LoVo (cell line): Measurements from ENCODE around the gene PRELID3B.
"Not testable (repeated sequence)": the region's sequence is repeated elsewhere in the genome, so short reads cannot be mapped to it uniquely, and the experiment has no call there.

Experiments used
- DNase-seq: peaks from one replicate; pipeline ENCODE4 v3.0.0-alpha.2; 2016; ENCODE audit warnings: low spot score

Gene PRELID3B

GRCh38 chr20:59025511-59025910 lies 17.1 kb downstream of the PRELID3B start:
- no peak for DNase-seq

DNA sequence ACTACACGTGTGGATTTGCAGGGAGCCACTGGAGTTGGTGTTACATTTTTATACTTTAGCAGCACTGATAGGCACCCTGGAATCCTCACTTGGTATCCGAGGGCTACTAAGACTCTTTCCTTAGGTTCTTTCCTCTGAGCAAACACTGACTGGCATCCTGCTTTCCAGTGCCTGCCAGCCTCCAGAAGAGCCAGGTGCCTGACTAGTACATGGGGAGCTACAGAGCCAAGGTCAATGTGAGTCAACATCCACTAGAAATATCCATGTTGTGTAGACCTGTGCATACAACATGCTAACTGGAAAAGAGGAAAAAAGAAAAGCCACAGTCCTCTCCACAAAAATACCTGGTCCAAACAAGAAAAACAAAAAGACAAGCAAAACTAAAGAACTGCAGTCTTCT lies 17.5 kb downstream of the PRELID3B start:
- no peak for DNase-seq

- no peak for DNase-seq
These were observed 18.5 kb downstream of the PRELID3B start for GRCh38 chr20:59024111-59024530.

DNA sequence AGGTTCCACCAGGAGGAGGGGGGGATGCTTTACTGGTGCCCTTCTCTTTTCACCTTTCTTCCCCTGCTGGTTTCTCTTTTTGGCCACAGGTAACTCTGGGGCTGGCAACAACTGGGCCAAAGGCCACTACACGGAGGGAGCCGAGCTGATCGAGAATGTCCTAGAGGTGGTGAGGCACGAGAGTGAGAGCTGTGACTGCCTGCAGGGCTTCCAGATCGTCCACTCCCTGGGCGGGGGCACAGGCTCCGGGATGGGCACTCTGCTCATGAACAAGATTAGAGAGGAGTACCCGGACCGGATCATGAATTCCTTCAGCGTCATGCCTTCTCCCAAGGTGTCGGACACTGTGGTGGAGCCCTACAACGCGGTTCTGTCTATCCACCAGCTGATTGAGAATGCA lies 19.0 kb downstream of the PRELID3B start:
- no peak for DNase-seq

GRCh38 chr20:59022754-59023153 lies 19.8 kb downstream of the PRELID3B start:
- no peak for DNase-seq

DNA sequence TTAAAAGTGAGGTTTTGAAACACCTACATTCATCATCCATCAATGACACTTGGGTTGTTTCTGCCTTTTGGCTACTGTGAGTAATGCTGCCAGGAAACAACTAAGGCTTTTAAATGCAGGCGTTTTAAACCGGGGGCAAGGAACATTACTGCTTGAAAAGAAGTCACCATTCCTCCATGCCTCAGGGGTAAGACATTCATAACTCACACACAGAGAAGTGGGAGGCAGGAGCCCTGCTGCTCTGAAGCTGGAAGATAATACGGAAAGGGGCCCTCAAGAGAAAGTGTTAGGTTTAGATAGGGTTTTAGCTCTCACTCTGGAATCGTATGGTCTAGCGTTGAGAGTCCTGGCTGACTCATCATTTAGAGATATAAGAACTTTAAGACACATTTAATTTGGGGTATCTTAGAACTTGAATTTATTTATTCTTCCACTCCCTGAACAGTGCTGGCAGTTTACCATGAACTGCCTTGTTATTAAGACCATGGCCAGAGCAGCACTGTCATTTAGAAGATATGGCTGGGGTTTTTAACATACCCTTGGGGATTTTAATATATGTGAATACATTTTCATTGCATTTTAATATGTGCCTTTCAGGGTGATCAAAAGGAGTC lies 21.5 kb downstream of the PRELID3B start:
- DNase-seq: no peak

DNA sequence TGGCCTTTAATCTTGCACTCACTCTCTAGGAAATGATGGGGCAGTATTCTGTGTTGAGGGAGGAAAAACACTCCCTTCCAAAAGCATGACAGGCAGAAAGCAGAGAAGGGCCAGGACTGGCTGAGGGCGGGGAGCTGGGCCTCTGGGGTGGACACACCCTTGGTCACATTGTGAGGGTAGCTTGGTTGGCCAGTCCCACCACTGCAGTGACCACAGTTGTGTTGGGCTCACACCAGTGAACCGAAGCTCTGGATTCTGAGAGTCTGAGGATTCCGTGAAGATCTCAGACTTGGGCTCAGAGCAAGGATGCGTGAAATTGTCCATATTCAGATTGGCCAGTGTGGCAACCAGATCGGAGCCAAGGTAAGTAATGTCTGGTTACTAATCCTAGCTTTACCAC lies 23.4 kb downstream of the PRELID3B start, which contains the start of gene TUBB1:
Gene TUBB1, plus strand, starts transcription at position 213 of the 400 bp plus-strand sequence. Its CDS starts 94 bp downstream, at position 307.
- DNase-seq: no peak

DNA sequence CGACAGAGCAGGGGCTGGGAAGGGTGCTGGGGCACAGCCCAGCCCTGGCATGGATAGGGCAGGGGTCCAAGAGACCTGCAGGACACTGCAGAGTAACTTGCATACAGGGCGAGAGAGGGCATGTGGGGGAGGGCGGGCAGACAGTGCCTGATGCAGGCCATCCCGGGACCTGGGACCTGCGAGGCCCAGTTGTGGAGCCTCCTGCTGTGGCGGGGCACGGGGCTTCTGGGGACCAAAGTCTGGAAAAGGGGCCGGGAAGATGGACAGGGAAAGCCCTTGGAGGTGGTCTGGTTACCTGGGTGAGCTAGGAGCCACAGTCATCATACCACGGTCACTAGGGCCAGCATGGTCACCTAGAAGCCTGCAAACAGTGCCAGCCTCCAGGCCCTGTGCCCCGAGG lies 23.8 kb downstream of the PRELID3B start:
- no peak for DNase-seq

DNA sequence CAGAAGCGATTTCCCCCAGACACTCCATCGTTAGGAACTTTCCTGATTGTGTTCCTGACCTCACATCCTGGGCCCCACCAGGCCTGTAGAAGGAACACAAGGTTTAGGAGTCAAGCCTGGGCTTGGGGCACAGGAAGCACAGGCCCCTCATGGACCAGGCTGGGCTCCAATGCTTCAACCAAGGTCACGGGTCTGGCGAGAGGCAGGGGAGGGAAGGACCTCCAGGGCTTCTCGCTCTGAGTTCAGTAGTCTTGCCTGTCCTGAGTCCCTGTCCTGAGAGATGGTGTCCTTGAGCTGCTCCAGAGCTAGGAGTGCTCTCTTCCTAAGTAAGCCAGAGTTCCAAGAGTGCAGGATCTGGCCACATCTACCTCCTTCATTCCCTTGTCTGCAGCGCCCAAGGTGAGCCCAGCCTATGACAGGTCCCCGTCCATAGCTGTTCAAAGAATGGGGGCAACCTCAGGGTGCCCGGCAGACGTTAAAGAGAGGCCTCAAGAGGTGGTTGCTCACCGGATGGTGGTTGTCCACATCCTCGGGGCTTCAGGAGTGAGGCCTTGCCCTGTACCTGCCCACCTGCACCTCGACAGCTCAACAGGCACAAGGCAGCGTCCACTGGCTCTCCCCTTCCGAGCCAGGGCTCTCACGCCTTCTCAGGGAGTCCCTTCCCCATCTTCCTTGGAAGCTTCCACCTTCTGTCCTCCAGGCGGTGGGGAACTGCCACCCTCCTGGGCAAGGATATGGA lies 24.9 kb downstream of the PRELID3B start:
- no peak for DNase-seq

DNA sequence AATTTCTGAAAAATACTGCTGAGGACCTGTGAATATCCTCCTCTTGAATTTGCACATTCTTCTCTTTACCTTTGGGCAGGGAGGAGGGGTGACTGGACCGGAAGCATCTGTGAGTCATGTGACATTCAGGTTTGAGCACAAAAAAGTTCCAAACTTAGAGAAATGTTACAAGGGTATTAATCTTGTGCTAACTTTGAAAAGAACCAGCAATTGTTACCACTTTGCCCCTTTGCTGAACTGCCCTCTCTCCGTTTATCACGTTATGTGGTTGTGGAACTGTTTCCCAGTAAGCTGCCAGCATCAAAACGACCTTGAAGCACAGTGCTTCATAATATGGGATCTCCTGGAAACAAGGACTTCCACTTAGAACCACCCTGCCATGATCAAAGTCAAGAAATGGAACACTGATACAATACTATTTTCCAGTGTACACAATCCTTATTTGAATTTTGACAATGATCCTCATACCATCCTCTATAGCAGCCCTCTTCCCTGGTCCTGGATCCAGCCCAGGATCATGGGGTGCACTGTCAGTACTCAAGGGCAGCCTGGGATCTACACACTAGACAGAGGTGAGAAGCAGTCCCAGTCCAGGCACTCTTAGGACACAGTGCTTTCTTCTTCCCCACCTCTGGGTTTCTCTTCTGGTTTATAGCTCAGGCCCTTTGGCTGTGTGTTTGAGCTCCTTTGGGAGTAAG lies 25.6 kb downstream of the PRELID3B start:
- DNase-seq: no peak

GRCh38 chr20:59015812-59016711 lies 26.5 kb downstream of the PRELID3B start:
- no peak for DNase-seq

GRCh38 chr20:59015411-59015810 lies 27.2 kb downstream of the PRELID3B start:
- no peak for DNase-seq

- no peak for DNase-seq
These were observed 27.8 kb downstream of the PRELID3B start for GRCh38 chr20:59014680-59015389.

- DNase-seq: no peak
These were observed 28.5 kb downstream of the PRELID3B start for GRCh38 chr20:59013959-59014608.

GRCh38 chr20:59013031-59013951 lies 29.3 kb downstream of the PRELID3B start:
- no peak for DNase-seq

- DNase-seq: not testable (repeated sequence)
These were observed 30.8 kb downstream of the PRELID3B start for GRCh38 chr20:59011874-59012157.

DNA sequence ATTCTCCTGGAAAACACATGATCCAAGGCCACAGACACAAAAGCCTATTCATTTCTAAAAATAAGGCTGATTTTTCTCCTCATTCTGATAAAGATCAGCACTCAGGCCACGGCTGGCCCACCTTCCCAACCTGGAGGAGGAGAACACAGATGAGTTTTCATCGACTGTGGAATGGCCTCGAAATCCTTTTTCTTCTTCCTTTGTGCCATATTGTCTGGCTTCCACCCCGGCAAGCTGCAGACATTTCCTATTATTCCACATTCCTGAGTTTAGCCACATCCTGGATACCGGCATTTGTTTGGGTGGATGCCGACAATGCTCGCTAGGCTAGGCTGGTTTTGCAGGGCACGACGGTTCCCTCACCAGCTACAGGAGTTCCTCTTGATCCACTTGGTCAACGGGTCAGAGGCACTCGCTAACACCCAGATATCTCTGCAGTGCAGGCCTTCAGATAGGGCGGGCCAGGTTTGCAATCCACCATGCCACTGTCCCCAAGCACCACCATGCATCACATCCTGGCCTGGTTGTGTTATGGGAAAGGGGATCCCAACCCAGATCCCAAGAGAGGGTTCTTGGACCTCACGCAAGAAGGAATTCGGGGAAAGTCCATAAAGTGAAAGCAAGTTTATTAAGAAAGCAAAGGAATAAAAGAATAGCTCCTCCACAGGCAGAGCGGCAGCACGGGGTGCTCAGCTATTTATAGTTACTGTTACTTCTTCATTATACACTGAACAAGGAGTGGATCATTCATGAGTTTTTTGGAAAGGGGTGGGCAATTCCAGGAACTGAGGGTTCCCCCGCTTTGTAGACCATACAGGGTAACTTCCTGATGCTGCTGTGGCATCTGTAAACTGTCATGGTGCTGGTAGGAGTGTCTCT lies 31.4 kb downstream of the PRELID3B start:
- DNase-seq: no peak

DNA sequence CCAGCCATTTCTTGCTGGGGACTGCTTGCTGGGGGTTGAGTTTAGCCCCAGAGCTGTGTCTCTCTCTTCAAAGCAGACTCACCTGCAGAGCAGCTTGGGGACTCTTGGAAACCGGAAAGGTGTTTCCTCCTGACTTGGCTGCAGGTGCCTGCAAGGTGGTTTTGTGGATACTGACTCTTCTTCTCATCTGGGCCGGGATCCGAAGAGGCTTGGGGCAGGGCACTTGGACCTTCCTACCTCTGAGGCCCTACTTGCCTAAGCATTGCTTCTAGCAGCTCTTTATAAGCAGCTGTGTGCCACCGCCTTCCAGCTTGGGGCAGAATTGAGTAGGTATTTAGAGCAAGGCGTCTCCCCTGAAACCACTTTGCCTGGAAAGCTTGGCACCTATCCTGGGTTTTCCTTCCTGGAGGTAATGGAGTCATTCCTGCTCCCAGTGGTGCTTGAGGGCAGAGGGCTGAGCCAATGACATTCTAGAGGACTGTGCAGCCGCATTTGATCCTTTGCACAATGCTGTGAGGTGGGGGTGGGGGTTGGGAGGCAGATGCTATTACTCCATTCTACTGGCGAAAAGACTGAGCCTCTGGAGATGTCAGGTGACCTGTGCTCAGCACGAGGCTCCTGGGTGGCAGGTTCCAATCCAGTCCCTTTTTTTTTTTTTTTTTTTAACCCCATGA lies 32.1 kb downstream of the PRELID3B start:
- no peak for DNase-seq
